CD4-positive, alpha-beta T cell (primary cell): ENCODE data around the gene CASP9. TPM values are rescaled to one million over a fixed set of nuclear protein-coding genes. Genes with fewer than 3 reads are reported as not detected.
"Not testable (repeated sequence)": the region's sequence is repeated elsewhere in the genome, so short reads cannot be mapped to it uniquely, and the experiment has no call there.

Experiments used
- ATAC-seq: fragments of 200-7000 bp; cut with Tn5 transposase; one replicate; pipeline ENCODE4 v1.10.0; 2022; ENCODE audit warnings: mild to moderate bottlenecking; ENCODE audit not compliant: poor library complexity
- CTCF ChIA-PET: fragments of 350-600 bp; sonication (Branson Sonifier 250); formaldehyde crosslinking; loops from one replicate; lab custom pipeline; 2021; ENCODE audit warnings: antibody characterized with exemption, inconsistent platforms; lab: Charles Lee
- POLR2A ChIA-PET: fragments of 350-600 bp; sonication (Branson Sonifier 250); formaldehyde crosslinking; loops from one replicate; lab custom pipeline; 2021; ENCODE audit warnings: antibody characterized with exemption, inconsistent platforms; lab: Charles Lee
- DNase-seq, 14 experiments: peaks; one replicate each; pipeline ENCODE4 v3.0.0-alpha.2; 2013 to 2020; ENCODE audit warnings: mixed read lengths in 2 of 14
- H3K27ac ChIP-seq, 2 donors: one replicate each; pipeline versions ENCODE4 v1.5.1 to v1.7.0; 2013; ENCODE audit warnings: low read length in 2 of 2, low read depth in 1 of 2, mild to moderate bottlenecking in 1 of 2
- H3K27me3 ChIP-seq, 2 experiments: 1 replicate in 1 of 2; 2 replicates in 1 of 2; pipeline versions ENCODE4 v1.6.1 to v1.7.0; 2013; ENCODE audit warnings: low read length in 2 of 2, control low read depth in 1 of 2, mild to moderate bottlenecking in 1 of 2, moderate library complexity in 1 of 2; ENCODE audit not compliant: insufficient read depth in 2 of 2, control insufficient read depth in 1 of 2
- H3K36me3 ChIP-seq: one replicate; pipeline ENCODE4 v1.6.1; 2013; ENCODE audit warnings: low read length, control low read depth; ENCODE audit not compliant: insufficient read depth
- H3K4me1 ChIP-seq: one replicate; pipeline ENCODE4 v1.6.1; 2013; ENCODE audit warnings: low read length, control low read depth; ENCODE audit not compliant: insufficient read depth
- H3K4me3 ChIP-seq: one replicate; pipeline ENCODE4 v1.5.1; 2013; ENCODE audit warnings: mild to moderate bottlenecking, low read length, moderate library complexity
- H3K9me3 ChIP-seq, 2 experiments: 1 replicate in 1 of 2; 2 replicates in 1 of 2; pipeline versions ENCODE4 v1.6.1 to v1.7.0; 2013; ENCODE audit warnings: low read length in 2 of 2, mild to moderate bottlenecking in 2 of 2, control low read depth in 1 of 2, moderate library complexity in 1 of 2; ENCODE audit not compliant: control insufficient read depth in 1 of 2, insufficient read depth in 1 of 2
- H3K27ac Mint-ChIP-seq: one replicate; pipeline ENCODE4 v1.8.0; 2020; ENCODE audit warnings: mixed read lengths
- H3K27me3 Mint-ChIP-seq: one replicate; pipeline ENCODE4 v1.8.0; 2021; ENCODE audit warnings: mixed read lengths
- H3K36me3 Mint-ChIP-seq: one replicate; pipeline ENCODE4 v1.8.0; 2021; ENCODE audit warnings: low read depth, mixed read lengths
- H3K4me1 Mint-ChIP-seq: one replicate; pipeline ENCODE4 v1.8.0; 2021; ENCODE audit warnings: low read depth, mixed read lengths
- H3K4me3 Mint-ChIP-seq: one replicate; pipeline ENCODE4 v1.8.0; 2020; ENCODE audit warnings: mild to moderate bottlenecking, mixed read lengths
- H3K9me3 Mint-ChIP-seq: one replicate; pipeline ENCODE4 v1.8.0; 2020; ENCODE audit warnings: mixed read lengths
- intact Hi-C, 2 experiments: fragments of 100-400 bp; cut with DNase I in 1 of 2; cut with micrococcal nuclease in 1 of 2; formaldehyde crosslinking; loops; one replicate each; pipeline versions ENCODE4 v1.15.1 to v1.9.0; 2023 to 2025; cut with DNase I, micrococcal nuclease
- total RNA-seq, 174 experiments: library from RNA in 2 of 174; stranded (reverse) in 2 of 174; gene quantifications; one replicate each; pipeline ENCODE4 v1.2.3 and lab custom pipeline; 2021 to 2026
- TF ChIP-seq, protein P1 (sequence below): fragments of 200-600 bp; IDR thresholded peaks from one replicate; pipeline ENCODE4 v1.8.0; 2022; ENCODE audit warnings: antibody characterized with exemption, mild to moderate bottlenecking

CASP9 gene
- total RNA-seq, 2 experiments from 2014 or later = 15.7 to 18.0 TPM

DNA sequence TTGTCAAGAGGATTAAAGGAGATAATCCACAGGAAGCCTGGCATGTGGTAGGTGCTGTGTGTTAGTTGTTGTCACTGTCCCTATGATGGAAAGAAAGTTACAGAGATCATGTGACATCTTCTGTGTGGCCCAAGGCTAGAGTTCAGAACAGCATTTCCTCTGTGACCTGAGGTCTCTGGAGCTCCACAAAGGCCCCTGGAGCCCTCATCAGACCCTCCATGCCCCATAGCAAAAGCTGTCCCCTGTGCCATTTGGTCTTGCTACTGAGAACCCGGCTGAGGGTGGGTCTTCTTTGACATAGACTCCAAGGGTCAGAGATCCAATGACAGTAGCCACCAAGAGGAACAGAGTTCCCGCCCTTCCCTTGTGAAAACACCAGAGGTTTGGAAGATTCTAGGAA is 40.0 kb downstream of the CASP9 start:
- no peak overlapping the region for H3K27ac Mint-ChIP-seq
- POLR2A ChIA-PET = no interaction called here
- intact Hi-C loops = no loop called here

DNA sequence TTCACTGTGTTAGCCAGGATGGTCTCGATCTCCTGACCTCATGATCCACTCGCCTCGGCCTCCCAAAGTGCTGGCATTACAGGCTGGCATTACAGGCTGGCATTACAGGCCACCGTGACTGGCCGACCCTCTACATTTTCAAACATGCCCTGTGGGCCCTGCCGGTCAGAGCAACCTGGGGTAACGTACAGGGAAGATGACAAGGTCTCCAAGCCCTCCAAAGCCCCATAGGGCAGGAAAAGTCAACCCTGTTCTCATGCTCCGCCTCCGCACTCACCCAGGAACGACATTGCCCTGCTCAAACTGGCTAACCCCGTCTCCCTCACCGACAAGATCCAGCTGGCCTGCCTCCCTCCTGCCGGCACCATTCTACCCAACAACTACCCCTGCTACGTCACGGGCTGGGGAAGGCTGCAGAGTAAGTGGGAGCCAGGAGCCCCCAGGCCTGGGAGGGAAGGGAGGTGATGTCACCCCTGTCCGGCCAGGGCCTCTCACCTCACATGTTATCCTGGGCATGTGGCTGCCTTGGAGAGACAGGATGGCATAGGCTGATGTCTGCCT is 41.0 kb downstream of the CASP9 start:
- POLR2A ChIA-PET, CTCF ChIA-PET, H3K27me3 Mint-ChIP-seq, H3K4me1 Mint-ChIP-seq, H3K27ac Mint-ChIP-seq, ATAC-seq, H3K36me3 Mint-ChIP-seq, H3K36me3 ChIP-seq, H3K4me3 Mint-ChIP-seq, H3K4me1 ChIP-seq, intact Hi-C loops, H3K9me3 Mint-ChIP-seq, H3K4me3 ChIP-seq, H3K9me3 ChIP-seq, DNase-seq, H3K27ac ChIP-seq, H3K27me3 ChIP-seq: not testable (repeated sequence)

More for the DNA sequence above, 40.0 kb downstream of the CASP9 start:
- no peaks in the 10 kb centered on the region for H3K27me3 Mint-ChIP-seq
- Histone ChIP-seq H3K9me3 (no peaks in the 10 kb centered on the region), H3K27ac (no peak overlapping the region), H3K27me3 (no peaks in the 10 kb centered on the region), H3K4me3 (no peak overlapping the region), H3K36me3 (no peaks in the 10 kb centered on the region), H3K4me1 (no peaks in the 10 kb centered on the region)
- H3K9me3 Mint-ChIP-seq = no peaks in the 10 kb centered on the region
- no peak for DNase-seq
- CTCF ChIA-PET = no interaction called here
- ATAC-seq = no peak
- no peak overlapping the region for H3K4me3 Mint-ChIP-seq
- peaks cover 4% of the 10 kb centered on the region for H3K36me3 Mint-ChIP-seq
- H3K4me1 Mint-ChIP-seq = no peaks in the 10 kb centered on the region
- TF ChIP-seq, protein P1, sequence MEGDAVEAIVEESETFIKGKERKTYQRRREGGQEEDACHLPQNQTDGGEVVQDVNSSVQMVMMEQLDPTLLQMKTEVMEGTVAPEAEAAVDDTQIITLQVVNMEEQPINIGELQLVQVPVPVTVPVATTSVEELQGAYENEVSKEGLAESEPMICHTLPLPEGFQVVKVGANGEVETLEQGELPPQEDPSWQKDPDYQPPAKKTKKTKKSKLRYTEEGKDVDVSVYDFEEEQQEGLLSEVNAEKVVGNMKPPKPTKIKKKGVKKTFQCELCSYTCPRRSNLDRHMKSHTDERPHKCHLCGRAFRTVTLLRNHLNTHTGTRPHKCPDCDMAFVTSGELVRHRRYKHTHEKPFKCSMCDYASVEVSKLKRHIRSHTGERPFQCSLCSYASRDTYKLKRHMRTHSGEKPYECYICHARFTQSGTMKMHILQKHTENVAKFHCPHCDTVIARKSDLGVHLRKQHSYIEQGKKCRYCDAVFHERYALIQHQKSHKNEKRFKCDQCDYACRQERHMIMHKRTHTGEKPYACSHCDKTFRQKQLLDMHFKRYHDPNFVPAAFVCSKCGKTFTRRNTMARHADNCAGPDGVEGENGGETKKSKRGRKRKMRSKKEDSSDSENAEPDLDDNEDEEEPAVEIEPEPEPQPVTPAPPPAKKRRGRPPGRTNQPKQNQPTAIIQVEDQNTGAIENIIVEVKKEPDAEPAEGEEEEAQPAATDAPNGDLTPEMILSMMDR = no peak

DNA sequence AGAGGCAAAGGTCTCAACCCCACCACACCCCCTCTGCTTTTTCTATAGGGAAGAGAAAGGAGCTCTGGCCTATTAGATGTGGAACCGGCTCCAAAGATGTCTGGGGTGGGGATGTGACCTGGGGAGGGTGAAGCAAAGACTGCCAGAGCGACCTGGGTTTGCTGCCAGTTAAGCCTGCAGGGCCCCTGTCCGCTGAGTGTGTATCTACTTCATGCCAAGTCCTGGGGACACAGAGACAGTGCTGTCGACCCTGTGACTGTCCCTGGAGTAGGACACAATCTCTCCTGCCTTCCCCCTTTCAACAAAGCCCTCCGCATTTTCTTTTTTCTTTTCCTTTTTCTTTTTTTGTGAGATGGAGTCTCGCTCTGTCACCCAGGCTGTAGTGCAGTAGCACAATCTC is 41.6 kb downstream of the CASP9 start:
- H3K36me3 Mint-ChIP-seq, H3K27ac Mint-ChIP-seq, H3K36me3 ChIP-seq, H3K27me3 ChIP-seq, H3K4me3 ChIP-seq, DNase-seq, H3K9me3 Mint-ChIP-seq, ATAC-seq, H3K4me1 ChIP-seq, H3K9me3 ChIP-seq, CTCF ChIA-PET, H3K27me3 Mint-ChIP-seq, POLR2A ChIA-PET, intact Hi-C loops, H3K4me3 Mint-ChIP-seq, H3K27ac ChIP-seq, H3K4me1 Mint-ChIP-seq: not testable (repeated sequence)

DNA sequence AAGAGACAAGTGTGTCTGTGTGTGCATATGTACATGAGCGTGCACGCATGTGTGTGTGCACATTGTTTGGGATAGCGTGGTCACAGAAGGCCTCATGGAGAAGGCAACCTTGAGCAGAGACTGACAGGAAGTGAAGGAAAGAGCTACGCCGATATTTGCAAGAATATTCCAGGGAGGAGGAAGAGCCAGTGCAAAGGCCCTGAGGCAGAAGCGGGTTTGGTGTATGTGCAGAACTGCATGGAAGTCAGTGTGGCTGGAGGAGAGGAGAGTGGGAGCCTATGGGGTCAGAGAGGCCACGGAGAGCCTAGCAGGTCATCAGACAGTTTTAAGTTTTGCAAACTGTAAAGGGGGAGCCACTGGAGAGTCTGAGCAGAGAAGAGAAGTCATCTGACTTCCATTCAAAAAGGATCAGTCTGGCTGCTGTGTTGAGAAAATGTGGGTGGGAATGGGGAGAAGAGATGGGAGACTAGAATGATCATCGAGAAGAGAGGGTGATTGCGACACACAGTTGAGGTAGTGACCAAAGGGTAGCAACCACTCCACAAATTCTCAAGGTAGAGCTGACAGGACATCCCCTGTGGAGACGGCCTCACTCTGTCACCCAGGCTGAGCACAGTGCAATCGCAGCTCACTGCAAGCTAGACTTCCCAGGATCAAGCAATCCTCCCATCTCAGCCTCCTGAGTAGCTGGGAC is 44.2 kb downstream of the CASP9 start:
- no peak overlapping the region for H3K27ac ChIP-seq
- H3K4me3 Mint-ChIP-seq = no peak overlapping the region
- H3K27me3 ChIP-seq = no peaks in the 10 kb centered on the region
- no peaks in the 10 kb centered on the region for H3K4me1 Mint-ChIP-seq
- intact Hi-C loops = no loop called here
- no peak for ATAC-seq
- no peak overlapping the region for H3K4me3 ChIP-seq
- no peaks in the 10 kb centered on the region for H3K36me3 Mint-ChIP-seq
- no peaks in the 10 kb centered on the region for H3K27me3 Mint-ChIP-seq
- ChIA-PET POLR2A (no interaction called here), CTCF (no interaction called here)
- no peak for DNase-seq
- H3K9me3 ChIP-seq = no peaks in the 10 kb centered on the region
- TF ChIP-seq, protein P1 = no peak
- no peaks in the 10 kb centered on the region for H3K36me3 ChIP-seq
- no peaks in the 10 kb centered on the region for H3K9me3 Mint-ChIP-seq
- H3K4me1 ChIP-seq = no peaks in the 10 kb centered on the region
- no peak overlapping the region for H3K27ac Mint-ChIP-seq
